WI38 (cell line): ENCODE measurements around the gene SMAD4.

Experiments used
- H3K4me3 ChIP-seq: 2 replicates; pipeline ENCODE4 v1.5.1; 2011; ENCODE audit warnings: low read depth, mild to moderate bottlenecking, control low read depth, low read length
- TF ChIP-seq, protein P1 (sequence below): IDR thresholded peaks from 2 replicates; pipeline ENCODE4 v1.5.1; 2012; ENCODE audit warnings: low read depth, mild to moderate bottlenecking, control low read depth, low read length

Gene SMAD4

DNA sequence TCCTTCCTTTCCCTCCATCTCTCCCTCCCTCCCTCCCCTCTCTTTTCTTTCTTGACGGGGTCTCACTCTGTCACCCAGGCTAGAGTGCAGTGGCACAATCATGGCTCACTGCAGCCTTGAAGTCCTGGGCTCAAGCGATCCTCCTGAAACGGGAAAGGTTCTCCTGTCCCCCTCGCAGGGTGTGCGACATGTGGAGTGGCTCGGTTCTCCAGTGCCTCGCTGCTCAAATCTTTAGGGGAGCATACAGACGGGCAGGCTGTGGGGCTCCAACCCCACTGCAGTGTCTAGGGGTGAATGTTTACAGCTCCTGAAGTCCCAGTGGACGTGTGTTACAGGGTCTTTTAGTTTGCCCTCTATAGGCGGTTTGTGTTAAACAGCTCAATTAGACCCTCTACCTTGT is 93.5 kb downstream of the SMAD4 start:
- TF ChIP-seq, protein P1, sequence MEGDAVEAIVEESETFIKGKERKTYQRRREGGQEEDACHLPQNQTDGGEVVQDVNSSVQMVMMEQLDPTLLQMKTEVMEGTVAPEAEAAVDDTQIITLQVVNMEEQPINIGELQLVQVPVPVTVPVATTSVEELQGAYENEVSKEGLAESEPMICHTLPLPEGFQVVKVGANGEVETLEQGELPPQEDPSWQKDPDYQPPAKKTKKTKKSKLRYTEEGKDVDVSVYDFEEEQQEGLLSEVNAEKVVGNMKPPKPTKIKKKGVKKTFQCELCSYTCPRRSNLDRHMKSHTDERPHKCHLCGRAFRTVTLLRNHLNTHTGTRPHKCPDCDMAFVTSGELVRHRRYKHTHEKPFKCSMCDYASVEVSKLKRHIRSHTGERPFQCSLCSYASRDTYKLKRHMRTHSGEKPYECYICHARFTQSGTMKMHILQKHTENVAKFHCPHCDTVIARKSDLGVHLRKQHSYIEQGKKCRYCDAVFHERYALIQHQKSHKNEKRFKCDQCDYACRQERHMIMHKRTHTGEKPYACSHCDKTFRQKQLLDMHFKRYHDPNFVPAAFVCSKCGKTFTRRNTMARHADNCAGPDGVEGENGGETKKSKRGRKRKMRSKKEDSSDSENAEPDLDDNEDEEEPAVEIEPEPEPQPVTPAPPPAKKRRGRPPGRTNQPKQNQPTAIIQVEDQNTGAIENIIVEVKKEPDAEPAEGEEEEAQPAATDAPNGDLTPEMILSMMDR, result no peak
- no peak overlapping the region for H3K4me3 ChIP-seq

DNA sequence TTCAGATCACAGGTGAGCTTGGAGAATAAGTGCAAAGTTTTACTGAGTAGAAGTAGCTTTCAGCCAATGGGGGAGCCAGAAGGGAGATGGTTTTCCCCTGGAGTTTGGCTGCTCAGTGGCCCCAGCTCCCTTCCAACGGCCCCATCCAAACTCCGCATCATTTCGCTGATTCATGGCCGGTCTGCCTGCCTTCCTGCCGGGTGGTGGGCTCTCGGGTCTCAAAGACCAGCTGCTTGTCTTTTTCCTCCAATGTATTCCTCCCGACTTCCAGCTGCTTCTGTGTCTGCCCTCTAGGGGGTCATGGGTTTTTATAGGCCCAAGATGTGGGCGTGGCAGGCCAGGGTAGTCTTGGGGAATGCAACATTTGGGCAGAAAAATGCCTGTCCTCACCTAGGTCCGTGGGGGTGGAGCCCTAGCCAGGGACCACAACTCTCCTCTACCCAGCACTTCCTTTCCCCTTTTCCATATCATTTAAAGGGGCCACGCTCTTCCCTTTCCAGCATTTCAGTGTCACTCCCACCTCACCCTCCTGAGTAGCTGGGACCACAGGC is 94.0 kb downstream of the SMAD4 start:
- TF ChIP-seq, protein P1, result no peak
- H3K4me3 ChIP-seq, result no peak overlapping the region

DNA sequence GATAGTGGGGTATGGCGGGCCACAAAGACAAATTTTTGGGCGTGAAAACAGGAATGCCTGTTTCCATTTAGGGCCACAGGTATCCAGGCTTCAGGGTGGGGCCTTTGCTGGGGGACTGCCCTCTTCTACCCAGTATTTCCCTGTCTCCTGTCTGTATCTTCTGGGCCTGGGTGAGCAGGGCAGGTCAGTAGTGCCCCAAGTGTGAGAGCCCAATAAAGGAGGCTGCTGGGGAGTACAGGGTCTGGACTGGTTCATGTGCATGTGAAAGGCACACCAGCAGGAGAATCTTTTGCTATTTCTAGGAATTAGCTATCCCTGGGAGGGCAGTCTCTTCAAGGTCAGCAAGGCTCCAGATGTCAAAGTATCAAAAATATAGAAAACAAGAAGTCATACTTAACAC is 96.0 kb downstream of the SMAD4 start:
- TF ChIP-seq, protein P1, result no peak
- no peak overlapping the region for H3K4me3 ChIP-seq

DNA sequence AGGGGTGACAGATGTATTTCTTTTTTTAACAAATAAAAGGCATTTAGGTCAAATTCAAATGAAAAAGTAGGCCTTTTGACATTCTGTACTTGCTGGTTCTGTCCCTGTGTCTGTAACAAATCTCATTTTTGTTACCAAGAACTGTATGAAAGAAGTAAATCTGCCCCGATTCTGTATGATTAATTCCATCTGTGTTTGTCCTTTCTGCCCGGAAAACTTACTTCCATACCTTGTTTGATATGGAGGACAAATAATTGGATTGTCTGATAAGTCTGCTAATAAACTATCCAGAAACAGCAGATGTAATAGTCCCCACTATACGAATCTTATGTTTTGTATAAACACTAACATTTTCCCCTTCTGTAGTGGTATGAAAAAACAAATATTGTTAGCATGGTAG is 97.7 kb downstream of the SMAD4 start:
- no peak overlapping the region for H3K4me3 ChIP-seq
- TF ChIP-seq, protein P1, result no peak

DNA sequence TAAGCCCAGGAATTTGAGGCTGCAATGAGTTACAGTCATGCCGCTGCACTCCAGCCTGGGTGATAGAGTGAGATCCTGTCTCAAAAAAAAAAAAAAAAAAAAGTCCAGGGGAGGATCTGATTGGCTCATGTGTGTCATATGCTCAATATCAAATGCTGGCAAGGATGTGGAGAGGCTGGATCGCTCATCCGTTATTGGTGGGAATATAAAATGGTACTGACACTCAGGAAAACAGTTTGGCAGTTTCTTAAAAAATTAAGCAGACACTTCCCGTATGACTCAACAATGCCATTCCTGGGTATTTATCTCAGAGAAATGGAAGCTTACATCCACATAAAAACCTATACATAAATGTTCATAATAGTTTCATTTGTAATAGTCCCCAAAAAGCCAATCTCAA is 98.5 kb downstream of the SMAD4 start:
- TF ChIP-seq, protein P1, result no peak
- no peak overlapping the region for H3K4me3 ChIP-seq

DNA sequence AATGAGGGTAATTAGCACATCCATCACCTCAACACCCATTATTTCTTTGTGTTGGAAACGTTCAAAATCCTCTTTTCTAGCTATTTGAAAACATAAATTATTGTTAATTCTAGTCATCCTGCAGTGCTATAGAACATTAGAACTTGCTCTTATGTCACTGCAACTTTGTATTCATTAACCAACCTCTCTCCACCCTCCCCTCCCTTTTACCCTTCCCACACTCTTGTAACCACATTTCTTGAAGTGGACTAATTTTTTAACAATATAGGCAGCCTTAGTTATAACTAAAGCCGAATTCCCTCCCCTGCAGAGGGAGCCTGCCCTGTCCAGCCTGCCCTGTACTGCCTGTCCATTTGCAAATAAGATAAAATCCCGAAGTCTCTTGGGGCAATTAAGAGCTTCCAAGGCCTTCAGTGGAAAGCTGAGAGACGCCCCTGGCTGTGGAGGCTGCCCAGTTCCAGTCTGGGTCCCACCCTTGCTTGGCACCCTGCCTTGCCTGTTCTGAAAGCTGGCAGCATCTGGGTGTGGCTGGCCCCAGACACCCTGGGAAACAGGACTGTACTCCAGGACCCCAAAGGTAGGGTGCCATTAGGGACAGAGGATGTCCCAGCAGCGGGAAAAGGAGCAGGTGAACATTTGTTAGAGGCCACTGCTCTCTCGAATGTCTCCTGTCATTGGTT is 102.4 kb downstream of the SMAD4 start:
- no peak overlapping the region for H3K4me3 ChIP-seq
- TF ChIP-seq, protein P1, result no peak

DNA sequence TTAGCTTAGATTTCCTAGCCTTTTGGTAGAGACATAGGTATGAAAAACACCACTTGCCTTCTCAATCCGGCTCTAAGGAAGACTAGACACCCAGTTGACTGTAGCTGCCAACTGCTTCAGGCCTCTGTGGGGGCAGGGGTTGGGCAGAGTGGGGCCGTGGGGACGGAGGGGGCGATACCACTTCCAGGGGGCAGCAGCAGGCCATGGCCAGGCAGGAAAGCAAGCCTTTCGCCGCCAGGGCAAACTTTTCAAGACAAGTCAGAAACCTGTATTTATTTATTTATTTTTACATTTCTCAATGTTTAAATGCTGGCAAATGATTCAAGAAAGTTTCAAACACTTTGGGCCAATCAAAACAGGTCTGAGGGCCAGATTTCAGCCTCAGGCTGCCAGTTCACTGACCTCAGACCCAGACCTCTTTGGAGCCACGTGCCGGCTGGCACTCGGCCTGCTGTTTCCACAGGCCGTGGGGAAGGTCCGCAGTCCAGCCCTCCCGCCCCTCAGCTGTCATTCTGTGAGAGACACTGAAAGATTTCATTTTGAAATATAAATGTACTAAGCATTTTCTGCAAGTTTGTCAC is 103.7 kb downstream of the SMAD4 start:
- TF ChIP-seq, protein P1, result no peak
- H3K4me3 ChIP-seq, result no peak overlapping the region
